DMS153 treated with DMSO at 0.1 percent for 48 hours (cell line): ENCODE measurements around the gene PPM1G.
"Not testable (repeated sequence)": the region's sequence is repeated elsewhere in the genome, so short reads cannot be mapped to it uniquely, and the experiment has no call there.

Experiments
- DNase-seq: peaks from one replicate; lab custom pipeline; 2025; ENCODE audit not compliant: unreplicated experiment; lab: John Stamatoyannopoulos, UW

PPM1G gene

GRCh38 chr2:27376151-27376865, 33.1 kb downstream of the PPM1G start:
- no peak for DNase-seq

- no peak for DNase-seq
These were observed 33.8 kb downstream of the PPM1G start for GRCh38 chr2:27375513-27376099.

- no peak for DNase-seq
These were observed 35.8 kb downstream of the PPM1G start for GRCh38 chr2:27373567-27373966.

- no peak for DNase-seq
These were observed 36.5 kb downstream of the PPM1G start for GRCh38 chr2:27372937-27373336.

GRCh38 chr2:27370816-27371620, 38.4 kb downstream of the PPM1G start:
- no peak for DNase-seq

GRCh38 chr2:27370026-27370815, 39.2 kb downstream of the PPM1G start, which contains the start of the genes EIF2B4 and SNX17:
Gene EIF2B4, minus strand, starts transcription at chr2:27370338. Its CDS starts 24 bp downstream, at chr2:27370314.
Gene SNX17, plus strand, starts transcription at chr2:27370616. Its CDS starts 128 bp downstream, at chr2:27370744.
- peak; percentile 96 for DNase-seq

- DNase-seq = no peak
These were observed 39.8 kb downstream of the PPM1G start for GRCh38 chr2:27369471-27370025.

- no peak for DNase-seq
These were observed 45.5 kb downstream of the PPM1G start for GRCh38 chr2:27363933-27364332.

- DNase-seq = no peak
These were observed 46.5 kb downstream of the PPM1G start for GRCh38 chr2:27362678-27363420.

- DNase-seq = peak; percentile 92
These were observed 52.8 kb downstream of the PPM1G start, which contains the start of gene GTF3C2 for GRCh38 chr2:27356382-27357181. Gene GTF3C2, minus strand, starts transcription at chr2:27356764. Its CDS starts 13,210 bp downstream, at chr2:27343554.

- DNase-seq = no peak
These were observed 53.4 kb downstream of the PPM1G start for GRCh38 chr2:27356056-27356381.

- no peak for DNase-seq
These were observed 54.8 kb downstream of the PPM1G start for GRCh38 chr2:27354597-27354927.

- no peak for DNase-seq
These were observed 55.4 kb downstream of the PPM1G start for GRCh38 chr2:27353762-27354596.

GRCh38 chr2:27353386-27353761, 56.0 kb downstream of the PPM1G start:
- DNase-seq = not testable (repeated sequence)

- DNase-seq = no peak
These were observed 57.4 kb downstream of the PPM1G start for GRCh38 chr2:27351802-27352598.

- DNase-seq = no peak
These were observed 59.2 kb downstream of the PPM1G start for GRCh38 chr2:27350106-27350693.

GRCh38 chr2:27347641-27348040, 61.8 kb downstream of the PPM1G start:
- no peak for DNase-seq
